ENCODE results near the gene TNS1. TPM values are rescaled to one million over a fixed set of nuclear protein-coding genes. Genes with fewer than 3 reads are reported as not detected.

Gene TNS1
- total RNA-seq, 1 donor from 2014 or later: 25.1 TPM

DNA sequence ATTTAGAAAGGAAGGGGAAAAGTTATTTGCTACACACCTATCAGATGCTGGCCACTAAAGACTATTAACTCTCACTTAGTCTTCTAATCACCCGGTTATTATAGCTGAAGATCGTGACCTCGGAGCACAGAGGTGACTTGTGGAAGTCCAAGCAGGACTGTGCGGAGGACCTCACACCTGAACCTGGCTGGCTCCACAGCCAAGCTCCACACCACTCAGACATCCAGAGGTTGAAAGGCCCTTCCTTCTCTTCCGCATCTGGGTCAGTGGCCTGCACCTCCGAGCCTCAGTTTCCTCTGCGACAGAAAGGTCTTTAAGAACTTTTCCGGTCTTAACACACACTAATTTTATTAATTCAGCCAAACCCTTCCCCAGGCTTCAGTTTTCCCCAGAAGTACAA lies 57.9 kb downstream of the TNS1 start:
- no peak for DNase-seq (ENCODE audit: low read depth)
- no peak overlapping the region for H3K4me3 ChIP-seq (ENCODE audit: low read depth, low read length)
- TF ChIP-seq, protein P1, sequence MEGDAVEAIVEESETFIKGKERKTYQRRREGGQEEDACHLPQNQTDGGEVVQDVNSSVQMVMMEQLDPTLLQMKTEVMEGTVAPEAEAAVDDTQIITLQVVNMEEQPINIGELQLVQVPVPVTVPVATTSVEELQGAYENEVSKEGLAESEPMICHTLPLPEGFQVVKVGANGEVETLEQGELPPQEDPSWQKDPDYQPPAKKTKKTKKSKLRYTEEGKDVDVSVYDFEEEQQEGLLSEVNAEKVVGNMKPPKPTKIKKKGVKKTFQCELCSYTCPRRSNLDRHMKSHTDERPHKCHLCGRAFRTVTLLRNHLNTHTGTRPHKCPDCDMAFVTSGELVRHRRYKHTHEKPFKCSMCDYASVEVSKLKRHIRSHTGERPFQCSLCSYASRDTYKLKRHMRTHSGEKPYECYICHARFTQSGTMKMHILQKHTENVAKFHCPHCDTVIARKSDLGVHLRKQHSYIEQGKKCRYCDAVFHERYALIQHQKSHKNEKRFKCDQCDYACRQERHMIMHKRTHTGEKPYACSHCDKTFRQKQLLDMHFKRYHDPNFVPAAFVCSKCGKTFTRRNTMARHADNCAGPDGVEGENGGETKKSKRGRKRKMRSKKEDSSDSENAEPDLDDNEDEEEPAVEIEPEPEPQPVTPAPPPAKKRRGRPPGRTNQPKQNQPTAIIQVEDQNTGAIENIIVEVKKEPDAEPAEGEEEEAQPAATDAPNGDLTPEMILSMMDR (conservative IDR thresholded peaks at IDR 0.05; ENCODE audit: low read depth, low read length): no peak

DNA sequence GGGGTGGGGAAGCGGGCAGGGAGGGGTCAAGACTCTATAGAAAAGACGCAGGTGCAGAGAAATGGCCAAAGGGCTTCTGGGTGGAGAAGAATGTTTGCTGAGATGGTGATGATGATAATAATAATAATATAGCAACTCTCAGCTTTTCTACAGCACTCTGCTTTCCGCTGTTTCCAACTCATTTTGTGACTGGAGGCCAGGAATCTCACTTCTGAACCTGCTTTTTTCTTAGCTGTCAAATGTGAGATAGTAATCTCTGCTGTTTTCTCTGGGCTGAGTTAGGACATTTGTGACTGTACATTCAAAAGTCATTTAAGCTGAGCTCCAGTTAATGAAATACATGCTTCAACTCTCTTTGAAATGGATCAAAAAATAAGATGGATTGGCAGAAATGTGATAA lies 58.4 kb downstream of the TNS1 start:
- TF ChIP-seq, protein P1 (conservative IDR thresholded peaks at IDR 0.05; ENCODE audit: low read depth, low read length): no peak
- no peak for DNase-seq (ENCODE audit: low read depth)
- H3K4me3 ChIP-seq (ENCODE audit: low read depth, low read length): peak overlapping the region; percentile 99

DNA sequence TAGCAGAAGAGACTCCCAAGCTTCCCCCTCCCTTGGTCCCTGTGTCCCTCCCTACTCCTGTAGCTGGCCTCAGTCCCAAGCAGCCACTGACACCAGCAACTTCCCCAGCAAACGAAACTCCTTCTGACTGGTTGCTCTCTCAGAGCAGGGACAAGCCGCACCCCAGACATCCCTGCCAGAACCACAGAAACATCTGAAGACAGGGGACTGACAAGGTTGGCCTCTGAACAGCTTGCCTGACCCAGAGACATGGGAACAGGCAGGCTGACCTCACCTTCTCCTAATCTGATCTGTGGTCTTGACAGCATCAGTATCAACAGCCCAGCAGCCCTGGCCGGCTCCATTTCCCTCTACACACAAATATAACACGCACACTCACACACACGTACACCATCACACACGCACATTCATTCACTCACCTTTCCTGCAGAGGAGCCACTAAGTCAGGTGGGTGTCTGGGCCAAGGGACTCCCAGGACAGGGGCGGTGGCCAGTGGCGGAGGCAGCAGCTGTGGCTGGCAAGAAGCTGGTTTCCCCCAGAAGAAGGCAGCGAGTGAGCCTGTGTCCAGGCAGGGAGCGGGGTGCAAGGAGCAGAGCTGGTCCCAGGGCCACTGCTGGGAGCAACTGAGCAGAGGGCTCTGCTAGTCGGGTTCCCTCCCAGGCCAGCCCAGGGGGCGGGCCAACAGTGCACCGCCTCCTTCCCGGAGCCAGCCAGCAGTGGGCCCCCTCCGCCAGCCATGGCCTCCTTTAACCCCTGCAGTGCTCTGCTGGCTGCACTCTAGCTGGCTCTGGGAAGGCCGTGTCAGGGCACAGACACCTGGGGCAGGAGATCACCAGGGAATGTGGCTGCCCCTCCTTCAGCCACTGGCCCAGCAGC lies 59.1 kb downstream of the TNS1 start:
- DNase-seq (ENCODE audit: low read depth): no peak

DNA sequence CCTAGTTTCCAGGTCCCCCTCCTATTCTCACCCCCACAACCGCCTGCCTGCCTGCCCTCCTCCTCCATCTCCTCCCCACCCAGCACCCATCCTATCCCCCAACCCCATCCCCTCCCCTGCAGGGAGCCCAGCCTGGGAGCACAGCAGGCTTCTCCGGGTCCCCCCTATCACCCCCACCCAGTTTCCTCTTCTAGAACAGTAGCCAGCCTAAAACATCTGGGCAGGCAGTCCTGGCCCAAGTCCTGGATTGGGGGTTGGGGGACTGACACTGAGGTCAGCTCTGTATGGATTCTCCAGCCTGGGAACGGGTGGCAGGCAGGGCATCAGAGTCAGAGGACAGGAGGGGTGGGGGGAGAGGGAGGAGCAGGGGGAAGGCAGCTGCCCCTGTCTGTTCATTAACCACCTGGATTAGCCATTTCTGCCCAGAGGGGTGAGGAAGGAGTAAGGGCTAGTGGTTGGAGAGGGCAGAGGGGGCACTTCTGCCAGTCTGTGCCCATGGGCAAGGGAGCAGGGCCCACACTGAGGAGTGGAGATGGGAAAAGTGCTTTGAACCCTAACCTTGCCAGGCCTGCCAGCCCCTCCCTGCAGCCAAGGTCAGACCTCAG lies 60.0 kb downstream of the TNS1 start:
- H3K4me3 ChIP-seq (ENCODE audit: low read depth, low read length): peak overlapping the region; percentile 99
- TF ChIP-seq, protein P1 (conservative IDR thresholded peaks at IDR 0.05; ENCODE audit: low read depth, low read length): no peak
- no peak for DNase-seq (ENCODE audit: low read depth)

More for the DNA sequence above, 59.1 kb downstream of the TNS1 start:
- H3K4me3 ChIP-seq (ENCODE audit: low read depth, low read length): peak overlapping the region; percentile 99
- TF ChIP-seq, protein P1 (conservative IDR thresholded peaks at IDR 0.05; ENCODE audit: low read depth, low read length): peak; percentile 47

DNA sequence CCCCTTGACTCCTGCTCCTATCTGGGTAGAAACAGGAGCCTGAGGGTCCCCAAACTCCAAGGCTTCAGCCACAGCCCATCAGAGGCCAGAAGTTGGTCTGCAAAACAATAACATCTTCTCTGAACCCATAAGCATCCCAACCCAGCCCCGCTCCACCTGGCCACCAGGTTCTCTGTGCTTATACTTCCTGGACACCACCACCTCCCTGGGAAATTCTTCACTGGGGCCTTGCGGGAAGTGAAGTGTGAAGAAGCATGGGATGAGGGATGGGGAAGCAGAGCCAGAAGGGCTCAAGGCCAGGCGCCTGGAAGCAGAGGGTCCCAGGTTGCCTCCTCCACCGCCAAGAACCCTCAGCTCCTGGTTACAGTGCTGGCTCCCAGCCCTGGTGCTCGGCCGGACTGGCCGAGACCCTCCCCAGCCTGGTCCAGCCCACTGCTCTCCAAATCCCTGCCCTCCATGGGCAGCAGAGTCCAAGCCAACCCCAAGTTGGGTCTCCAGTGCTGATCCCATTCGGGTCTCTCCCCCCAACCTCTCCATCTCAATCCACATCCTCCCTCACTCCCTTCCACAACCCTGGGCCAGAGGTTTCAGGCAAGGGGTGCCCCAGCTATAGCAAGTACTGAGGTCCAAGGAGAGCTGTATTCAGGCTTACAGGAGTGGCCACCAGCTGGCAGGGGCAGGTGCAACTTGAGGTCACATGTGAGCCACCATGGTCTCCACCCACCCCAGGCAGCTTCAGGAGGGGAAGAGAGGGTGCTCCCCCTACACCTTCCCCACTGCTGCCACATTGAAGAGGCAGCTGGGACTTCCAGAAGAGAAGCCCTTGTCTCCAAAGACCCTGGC lies 60.7 kb downstream of the TNS1 start:
- TF ChIP-seq, protein P1 (conservative IDR thresholded peaks at IDR 0.05; ENCODE audit: low read depth, low read length): no peak
- DNase-seq (ENCODE audit: low read depth): no peak
- H3K4me3 ChIP-seq (ENCODE audit: low read depth, low read length): peak overlapping the region; percentile 99

DNA sequence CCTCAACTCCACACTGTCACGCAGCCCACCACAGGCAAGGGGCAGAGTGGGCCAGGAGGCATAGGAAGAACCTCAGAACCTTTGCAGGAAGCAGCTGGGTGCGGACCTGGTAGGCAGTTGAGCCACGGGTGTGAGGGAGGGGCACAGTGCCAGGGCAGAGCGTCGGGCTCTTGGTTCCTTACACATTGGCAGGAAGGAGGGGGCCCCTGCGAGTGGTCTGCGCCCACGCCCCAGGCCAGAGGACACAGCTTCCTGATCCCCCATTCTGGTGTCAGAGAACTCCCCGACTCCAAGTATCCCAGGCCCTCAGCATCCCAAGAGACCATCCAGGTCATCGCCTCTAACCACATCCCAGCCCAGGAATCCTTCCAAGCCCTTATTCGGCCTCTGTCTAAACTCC lies 61.5 kb downstream of the TNS1 start:
- no peak for DNase-seq (ENCODE audit: low read depth)
- peak overlapping the region; percentile 99 for H3K4me3 ChIP-seq (ENCODE audit: low read depth, low read length)
- TF ChIP-seq, protein P1 (conservative IDR thresholded peaks at IDR 0.05; ENCODE audit: low read depth, low read length): no peak

Data from epithelial cell of proximal tubule (primary cell).